Stimulated activated CD8-positive, alpha-beta memory T cell treated with anti-CD3 and anti-CD28 coated beads, Interleukin-7, amount 100 ng/mL, for 24 hours (primary cell): ENCODE data around the gene AACS.

Experiments
- DNase-seq: peaks from one replicate; pipeline ENCODE4 v3.0.0-alpha.2; 2020; ENCODE audit warnings: low read depth

The AACS gene

DNA sequence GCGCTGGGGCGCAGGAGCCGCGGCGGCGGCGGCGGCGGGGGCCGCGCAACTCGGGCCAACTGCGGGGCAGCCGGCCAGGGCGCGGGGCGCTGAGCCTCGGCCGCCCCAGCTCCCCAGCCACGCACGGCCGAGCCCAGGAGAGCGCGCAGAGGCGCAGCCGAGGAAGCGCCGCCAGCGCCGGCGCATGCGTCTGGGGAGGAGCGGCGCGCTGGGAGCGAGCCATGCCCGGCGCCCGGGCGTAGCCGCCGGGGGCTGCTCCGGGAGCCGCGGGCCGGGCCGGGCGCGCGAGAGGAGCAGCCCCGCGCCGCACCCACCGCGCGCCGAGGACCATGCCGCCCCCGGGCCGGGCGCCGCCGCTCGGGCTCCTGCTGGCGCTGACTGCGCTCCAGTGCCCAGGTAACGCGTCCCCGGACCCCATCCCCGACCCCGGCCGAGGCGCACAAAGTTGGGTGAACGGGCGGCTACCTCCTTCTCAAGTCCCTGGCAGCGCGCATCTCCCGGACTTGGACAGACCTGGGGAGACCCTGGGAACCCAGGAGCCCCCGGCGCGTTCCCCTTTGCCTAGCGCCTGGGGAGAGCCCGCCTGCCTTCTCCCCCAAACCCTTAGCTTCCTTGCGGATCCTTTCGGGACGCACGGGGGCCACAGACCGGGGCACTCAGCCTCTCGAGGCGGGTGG lies 121.4 kb downstream of the AACS start:
- no peak for DNase-seq

- no peak for DNase-seq
Measured at GRCh38 chr12:125187148-125187745, 122.0 kb downstream of the AACS start.

- DNase-seq, result no peak
Measured at GRCh38 chr12:125187780-125188741, 122.8 kb downstream of the AACS start.

DNA sequence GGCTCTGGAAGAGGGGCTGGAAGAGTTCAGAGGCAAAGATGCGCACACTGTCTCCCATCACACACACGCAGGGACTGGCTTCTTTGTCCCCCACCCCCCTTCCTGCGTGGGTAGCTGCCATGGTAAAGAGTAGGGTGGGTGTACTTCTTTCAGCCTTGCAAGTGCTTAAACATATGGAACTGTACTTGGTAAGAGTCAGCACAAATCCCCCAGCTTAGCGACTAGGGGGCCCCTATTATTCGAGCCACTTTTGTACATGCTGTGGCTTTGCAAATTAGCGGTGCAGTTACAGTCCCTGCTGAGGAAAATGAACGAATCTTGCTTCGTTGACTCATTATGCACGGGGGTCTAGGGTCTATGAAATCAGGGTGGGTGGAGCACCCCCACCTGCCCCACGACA lies 123.8 kb downstream of the AACS start:
- no peak for DNase-seq

- no peak for DNase-seq
Measured at GRCh38 chr12:125189502-125189901, 124.3 kb downstream of the AACS start.

- no peak for DNase-seq
Measured at GRCh38 chr12:125191361-125192087, 126.3 kb downstream of the AACS start.

- DNase-seq, result no peak
Measured at GRCh38 chr12:125192690-125193221, 127.5 kb downstream of the AACS start.
